ENCODE measurements around the gene FLCN. TPM values are rescaled to one million over a fixed set of nuclear protein-coding genes. Genes with fewer than 3 reads are reported as not detected.

Gene FLCN
- total and polyA plus RNA-seq, 2 experiments from 2014 or later = 12.1 to 36.6 TPM

DNA sequence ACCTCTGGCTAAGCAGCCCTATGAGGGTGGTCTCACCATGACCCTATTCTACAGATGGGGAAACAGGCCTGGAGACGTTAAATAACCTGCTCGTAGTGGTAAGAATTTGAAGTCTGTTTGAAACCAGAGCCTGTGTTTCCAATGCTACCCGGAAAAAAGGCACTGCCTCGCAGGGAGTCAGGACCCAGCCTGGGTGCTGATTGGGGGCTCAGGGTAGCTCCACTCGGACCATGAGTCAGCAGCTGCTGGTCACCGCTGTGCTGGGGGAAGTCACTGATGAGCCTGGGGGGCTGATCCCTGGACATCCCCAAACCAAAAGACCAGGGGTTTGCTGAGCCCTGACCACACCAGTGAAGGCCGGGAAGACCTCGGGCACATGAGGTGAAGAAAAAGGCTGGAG is 21.4 kb downstream of the FLCN start (continued):
- TF ChIP-seq, protein P1, sequence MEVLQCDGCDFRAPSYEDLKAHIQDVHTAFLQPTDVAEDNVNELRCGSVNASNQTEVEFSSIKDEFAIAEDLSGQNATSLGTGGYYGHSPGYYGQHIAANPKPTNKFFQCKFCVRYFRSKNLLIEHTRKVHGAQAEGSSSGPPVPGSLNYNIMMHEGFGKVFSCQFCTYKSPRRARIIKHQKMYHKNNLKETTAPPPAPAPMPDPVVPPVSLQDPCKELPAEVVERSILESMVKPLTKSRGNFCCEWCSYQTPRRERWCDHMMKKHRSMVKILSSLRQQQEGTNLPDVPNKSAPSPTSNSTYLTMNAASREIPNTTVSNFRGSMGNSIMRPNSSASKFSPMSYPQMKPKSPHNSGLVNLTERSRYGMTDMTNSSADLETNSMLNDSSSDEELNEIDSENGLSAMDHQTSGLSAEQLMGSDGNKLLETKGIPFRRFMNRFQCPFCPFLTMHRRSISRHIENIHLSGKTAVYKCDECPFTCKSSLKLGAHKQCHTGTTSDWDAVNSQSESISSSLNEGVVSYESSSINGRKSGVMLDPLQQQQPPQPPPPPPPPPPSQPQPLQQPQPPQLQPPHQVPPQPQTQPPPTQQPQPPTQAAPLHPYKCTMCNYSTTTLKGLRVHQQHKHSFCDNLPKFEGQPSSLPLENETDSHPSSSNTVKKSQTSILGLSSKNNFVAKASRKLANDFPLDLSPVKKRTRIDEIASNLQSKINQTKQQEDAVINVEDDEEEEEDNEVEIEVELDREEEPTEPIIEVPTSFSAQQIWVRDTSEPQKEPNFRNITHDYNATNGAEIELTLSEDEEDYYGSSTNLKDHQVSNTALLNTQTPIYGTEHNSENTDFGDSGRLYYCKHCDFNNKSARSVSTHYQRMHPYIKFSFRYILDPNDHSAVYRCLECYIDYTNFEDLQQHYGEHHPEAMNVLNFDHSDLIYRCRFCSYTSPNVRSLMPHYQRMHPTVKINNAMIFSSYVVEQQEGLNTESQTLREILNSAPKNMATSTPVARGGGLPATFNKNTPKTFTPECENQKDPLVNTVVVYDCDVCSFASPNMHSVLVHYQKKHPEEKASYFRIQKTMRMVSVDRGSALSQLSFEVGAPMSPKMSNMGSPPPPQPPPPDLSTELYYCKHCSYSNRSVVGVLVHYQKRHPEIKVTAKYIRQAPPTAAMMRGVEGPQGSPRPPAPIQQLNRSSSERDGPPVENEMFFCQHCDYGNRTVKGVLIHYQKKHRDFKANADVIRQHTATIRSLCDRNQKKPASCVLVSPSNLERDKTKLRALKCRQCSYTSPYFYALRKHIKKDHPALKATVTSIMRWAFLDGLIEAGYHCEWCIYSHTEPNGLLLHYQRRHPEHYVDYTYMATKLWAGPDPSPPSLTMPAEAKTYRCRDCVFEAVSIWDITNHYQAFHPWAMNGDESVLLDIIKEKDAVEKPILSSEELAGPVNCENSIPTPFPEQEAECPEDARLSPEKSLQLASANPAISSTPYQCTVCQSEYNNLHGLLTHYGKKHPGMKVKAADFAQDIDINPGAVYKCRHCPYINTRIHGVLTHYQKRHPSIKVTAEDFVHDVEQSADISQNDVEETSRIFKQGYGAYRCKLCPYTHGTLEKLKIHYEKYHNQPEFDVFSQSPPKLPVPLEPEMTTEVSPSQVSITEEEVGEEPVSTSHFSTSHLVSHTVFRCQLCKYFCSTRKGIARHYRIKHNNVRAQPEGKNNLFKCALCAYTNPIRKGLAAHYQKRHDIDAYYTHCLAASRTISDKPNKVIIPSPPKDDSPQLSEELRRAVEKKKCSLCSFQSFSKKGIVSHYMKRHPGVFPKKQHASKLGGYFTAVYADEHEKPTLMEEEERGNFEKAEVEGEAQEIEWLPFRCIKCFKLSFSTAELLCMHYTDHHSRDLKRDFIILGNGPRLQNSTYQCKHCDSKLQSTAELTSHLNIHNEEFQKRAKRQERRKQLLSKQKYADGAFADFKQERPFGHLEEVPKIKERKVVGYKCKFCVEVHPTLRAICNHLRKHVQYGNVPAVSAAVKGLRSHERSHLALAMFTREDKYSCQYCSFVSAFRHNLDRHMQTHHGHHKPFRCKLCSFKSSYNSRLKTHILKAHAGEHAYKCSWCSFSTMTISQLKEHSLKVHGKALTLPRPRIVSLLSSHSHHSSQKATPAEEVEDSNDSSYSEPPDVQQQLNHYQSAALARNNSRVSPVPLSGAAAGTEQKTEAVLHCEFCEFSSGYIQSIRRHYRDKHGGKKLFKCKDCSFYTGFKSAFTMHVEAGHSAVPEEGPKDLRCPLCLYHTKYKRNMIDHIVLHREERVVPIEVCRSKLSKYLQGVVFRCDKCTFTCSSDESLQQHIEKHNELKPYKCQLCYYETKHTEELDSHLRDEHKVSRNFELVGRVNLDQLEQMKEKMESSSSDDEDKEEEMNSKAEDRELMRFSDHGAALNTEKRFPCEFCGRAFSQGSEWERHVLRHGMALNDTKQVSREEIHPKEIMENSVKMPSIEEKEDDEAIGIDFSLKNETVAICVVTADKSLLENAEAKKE (CRISPR knock-in tag; IDR thresholded peaks at IDR 0.05) = no peak
- TF ChIP-seq, protein P2, sequence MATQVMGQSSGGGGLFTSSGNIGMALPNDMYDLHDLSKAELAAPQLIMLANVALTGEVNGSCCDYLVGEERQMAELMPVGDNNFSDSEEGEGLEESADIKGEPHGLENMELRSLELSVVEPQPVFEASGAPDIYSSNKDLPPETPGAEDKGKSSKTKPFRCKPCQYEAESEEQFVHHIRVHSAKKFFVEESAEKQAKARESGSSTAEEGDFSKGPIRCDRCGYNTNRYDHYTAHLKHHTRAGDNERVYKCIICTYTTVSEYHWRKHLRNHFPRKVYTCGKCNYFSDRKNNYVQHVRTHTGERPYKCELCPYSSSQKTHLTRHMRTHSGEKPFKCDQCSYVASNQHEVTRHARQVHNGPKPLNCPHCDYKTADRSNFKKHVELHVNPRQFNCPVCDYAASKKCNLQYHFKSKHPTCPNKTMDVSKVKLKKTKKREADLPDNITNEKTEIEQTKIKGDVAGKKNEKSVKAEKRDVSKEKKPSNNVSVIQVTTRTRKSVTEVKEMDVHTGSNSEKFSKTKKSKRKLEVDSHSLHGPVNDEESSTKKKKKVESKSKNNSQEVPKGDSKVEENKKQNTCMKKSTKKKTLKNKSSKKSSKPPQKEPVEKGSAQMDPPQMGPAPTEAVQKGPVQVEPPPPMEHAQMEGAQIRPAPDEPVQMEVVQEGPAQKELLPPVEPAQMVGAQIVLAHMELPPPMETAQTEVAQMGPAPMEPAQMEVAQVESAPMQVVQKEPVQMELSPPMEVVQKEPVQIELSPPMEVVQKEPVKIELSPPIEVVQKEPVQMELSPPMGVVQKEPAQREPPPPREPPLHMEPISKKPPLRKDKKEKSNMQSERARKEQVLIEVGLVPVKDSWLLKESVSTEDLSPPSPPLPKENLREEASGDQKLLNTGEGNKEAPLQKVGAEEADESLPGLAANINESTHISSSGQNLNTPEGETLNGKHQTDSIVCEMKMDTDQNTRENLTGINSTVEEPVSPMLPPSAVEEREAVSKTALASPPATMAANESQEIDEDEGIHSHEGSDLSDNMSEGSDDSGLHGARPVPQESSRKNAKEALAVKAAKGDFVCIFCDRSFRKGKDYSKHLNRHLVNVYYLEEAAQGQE (IDR thresholded peaks at IDR 0.05; ENCODE audit: unreplicated experiment) = no peak
- TF ChIP-seq EZH2 (IDR thresholded peaks at IDR 0.05; ENCODE audit: low read depth, unreplicated experiment) = no peak

DNA sequence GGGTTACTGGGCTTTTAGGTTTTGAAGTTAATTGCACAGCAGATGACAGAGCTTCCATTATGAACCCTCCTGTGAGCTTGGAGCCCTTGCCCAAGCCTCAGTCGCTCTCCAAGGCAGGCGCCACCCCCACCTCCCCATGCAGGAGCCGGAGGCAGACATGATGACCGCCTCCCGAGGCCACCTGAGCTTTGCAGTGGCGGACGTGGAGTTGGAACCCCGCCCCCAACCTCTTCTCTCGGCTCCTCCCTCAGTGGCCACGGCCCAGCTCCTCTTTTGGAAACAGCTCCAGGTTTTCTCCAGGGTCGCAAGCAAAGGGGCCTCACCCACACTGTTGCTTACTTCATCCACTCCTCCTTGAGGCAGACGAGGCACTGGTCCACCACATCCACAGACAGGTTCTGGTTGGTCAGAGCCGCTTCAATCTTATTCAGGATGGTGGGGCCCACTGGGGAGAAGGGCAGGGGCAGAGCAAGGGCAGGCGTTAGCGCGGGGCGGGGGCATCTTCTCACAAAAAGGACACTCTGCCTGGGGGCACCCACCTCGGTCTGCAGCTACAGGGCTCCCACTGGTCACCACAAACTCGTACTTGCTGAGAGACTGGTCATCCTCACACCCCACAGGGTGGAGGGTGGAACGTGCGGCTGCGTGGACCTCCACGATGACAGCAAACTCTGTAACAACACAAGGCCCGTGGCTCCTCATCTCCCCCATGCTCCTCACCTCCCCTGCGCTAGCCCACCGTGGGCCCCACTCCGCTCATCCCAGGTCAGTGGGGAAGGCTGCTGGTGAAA is 22.1 kb downstream of the FLCN start:
- Histone ChIP-seq H3K4me3 (no peak overlapping the region), H3K4me1 (ENCODE audit: insufficient read depth) (no peaks in the 10 kb centered on the region), H3K27me3 (ENCODE audit: insufficient read depth) (no peaks in the 10 kb centered on the region), H3F3A (replicated peaks; ENCODE audit: low read depth) (0 out of 2 replicates have a peak, but pooled peaks cover 3% of the 10 kb centered on the region), H3K36me3 (ENCODE audit: insufficient read depth) (peaks cover 11% of the 10 kb centered on the region; the same call in 1 of the 2 replicates), H3K9me2 (ENCODE audit: insufficient read depth) (no peaks in the 10 kb centered on the region), H4K20me1 (replicated peaks; ENCODE audit: insufficient read depth) (no peaks in the 10 kb centered on the region; the same call in 1 of the 2 replicates), H3K79me2 (replicated peaks; ENCODE audit: insufficient read depth) (no peaks in the 10 kb centered on the region), H2AFZ (no peak overlapping the region), H3K27ac (ENCODE audit: low read depth) (no peak overlapping the region), H3K4me2 (no peak overlapping the region)
- H3K9me3 Mint-ChIP-seq = no peaks in the 10 kb centered on the region
- H3K4me3 Mint-ChIP-seq = no peak overlapping the region
- peaks cover 9% of the 10 kb centered on the region for H3K27me3 Mint-ChIP-seq (ENCODE audit: insufficient read depth, low read depth, poor library complexity)
- H3K27ac Mint-ChIP-seq = no peak overlapping the region
- no peak for ATAC-seq
- DNase-seq (ENCODE audit: low spot score) = no peak
- H3K4me1 Mint-ChIP-seq = no peaks in the 10 kb centered on the region
- peaks cover 45% of the 10 kb centered on the region for H3K36me3 Mint-ChIP-seq (ENCODE audit: low read depth)
- TF ChIP-seq ZNF331 (CRISPR knock-in tag; IDR thresholded peaks at IDR 0.05; ENCODE audit: low read depth) (no peak), STAT1 (IDR thresholded peaks at IDR 0.05; ENCODE audit: unreplicated experiment) (no peak)
- TF ChIP-seq, protein P2 (IDR thresholded peaks at IDR 0.05; ENCODE audit: unreplicated experiment) = no peak

All from GM23338 (cell line).